ENCODE measurements around the gene LDLR.
"Not testable (repeated sequence)": the region's sequence is repeated elsewhere in the genome, so short reads cannot be mapped to it uniquely, and the experiment has no call there.

GRCh38 chr19:11121963-11122362 is 32.7 kb downstream of the LDLR start:
- TF ChIP-seq, protein P1, sequence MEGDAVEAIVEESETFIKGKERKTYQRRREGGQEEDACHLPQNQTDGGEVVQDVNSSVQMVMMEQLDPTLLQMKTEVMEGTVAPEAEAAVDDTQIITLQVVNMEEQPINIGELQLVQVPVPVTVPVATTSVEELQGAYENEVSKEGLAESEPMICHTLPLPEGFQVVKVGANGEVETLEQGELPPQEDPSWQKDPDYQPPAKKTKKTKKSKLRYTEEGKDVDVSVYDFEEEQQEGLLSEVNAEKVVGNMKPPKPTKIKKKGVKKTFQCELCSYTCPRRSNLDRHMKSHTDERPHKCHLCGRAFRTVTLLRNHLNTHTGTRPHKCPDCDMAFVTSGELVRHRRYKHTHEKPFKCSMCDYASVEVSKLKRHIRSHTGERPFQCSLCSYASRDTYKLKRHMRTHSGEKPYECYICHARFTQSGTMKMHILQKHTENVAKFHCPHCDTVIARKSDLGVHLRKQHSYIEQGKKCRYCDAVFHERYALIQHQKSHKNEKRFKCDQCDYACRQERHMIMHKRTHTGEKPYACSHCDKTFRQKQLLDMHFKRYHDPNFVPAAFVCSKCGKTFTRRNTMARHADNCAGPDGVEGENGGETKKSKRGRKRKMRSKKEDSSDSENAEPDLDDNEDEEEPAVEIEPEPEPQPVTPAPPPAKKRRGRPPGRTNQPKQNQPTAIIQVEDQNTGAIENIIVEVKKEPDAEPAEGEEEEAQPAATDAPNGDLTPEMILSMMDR (IDR thresholded peaks at IDR 0.05; ENCODE audit: insufficient read depth, low read length, poor library complexity, severe bottlenecking), result not testable (repeated sequence)
- not testable (repeated sequence) for TF ChIP-seq EZH2phosphoT487 (conservative IDR thresholded peaks at IDR 0.05; ENCODE audit: low read length)

Data from SU-DHL-6 (cell line).